PC-3 (cell line): ENCODE measurements around the gene PMF1. TPM values are rescaled to one million over a fixed set of nuclear protein-coding genes. Genes with fewer than 3 reads are reported as not detected.
"Not testable (repeated sequence)": the region's sequence is repeated elsewhere in the genome, so short reads cannot be mapped to it uniquely, and the experiment has no call there.

Source experiments
- ATAC-seq: fragments of 200-7000 bp; cut with Tn5 transposase; 2 replicates; pipeline ENCODE4 v1.9.1; 2020; ENCODE audit warnings: mild to moderate bottlenecking, moderate library complexity
- BruUV-seq: library from RNA; stranded (reverse); fragments of 400-500 nt; replicated peaks from 2 replicates; lab custom pipeline; 2021; lab: Mats Ljungman, UMichigan
- CTCF ChIA-PET: fragments of 300-600 bp; sonication (Branson Sonifier 250); formaldehyde crosslinking; loops from one replicate; lab custom pipeline; 2022; ENCODE audit warnings: antibody characterized with exemption; lab: Charles Lee
- POLR2A ChIA-PET: fragments of 300-600 bp; sonication (Branson Sonifier 250); formaldehyde crosslinking; loops from one replicate; lab custom pipeline; 2022; ENCODE audit warnings: antibody characterized with exemption; ENCODE audit not compliant: unreplicated experiment; lab: Charles Lee
- DNase-seq: peaks from one replicate; pipeline ENCODE4 v3.0.0-alpha.2; 2015
- H2AFZ ChIP-seq: fragments of 300-600 bp; sonication (generic); 2 replicates; pipeline ENCODE4 v1.6.0; 2016; ENCODE audit warnings: antibody characterized with exemption, low read length
- H3F3A ChIP-seq: fragments of 300-600 bp; sonication (generic); one replicate; pipeline ENCODE4 v1.6.0; 2017; ENCODE audit warnings: antibody characterized with exemption, low read length, control low read depth, mild to moderate bottlenecking; ENCODE audit not compliant: unreplicated experiment
- H3K27ac ChIP-seq: fragments of 300-600 bp; sonication (generic); 2 replicates; pipeline ENCODE4 v1.5.1; 2016; ENCODE audit warnings: mild to moderate bottlenecking, low read length
- H3K27me3 ChIP-seq: fragments of 300-600 bp; sonication (generic); 2 replicates; pipeline ENCODE4 v1.6.1; 2016; ENCODE audit warnings: low read length, mixed read lengths
- H3K36me3 ChIP-seq: fragments of 300-600 bp; sonication (generic); 2 replicates; pipeline ENCODE4 v1.6.1; 2016; ENCODE audit warnings: low read depth, mixed run types, low read length, mixed read lengths
- H3K4me1 ChIP-seq: fragments of 300-600 bp; sonication (generic); 2 replicates; pipeline ENCODE4 v1.5.1; 2016; ENCODE audit warnings: low read length; ENCODE audit not compliant: insufficient read depth
- H3K4me2 ChIP-seq: fragments of 300-600 bp; sonication (generic); 2 replicates; pipeline ENCODE4 v1.6.0; 2016; ENCODE audit warnings: low read length
- H3K4me3 ChIP-seq: fragments of 300-600 bp; sonication (generic); 2 replicates; pipeline ENCODE4 v1.5.1; 2016; ENCODE audit warnings: mild to moderate bottlenecking, low read length, mixed read lengths
- H3K79me2 ChIP-seq: fragments of 300-600 bp; sonication (generic); 2 replicates; pipeline ENCODE4 v1.6.1; 2017; ENCODE audit warnings: low read length, mixed read lengths
- H3K9ac ChIP-seq: fragments of 300-600 bp; sonication (generic); 2 replicates; pipeline ENCODE4 v1.6.0; 2016; ENCODE audit warnings: mild to moderate bottlenecking, low read length
- H3K9me2 ChIP-seq: fragments of 300-600 bp; sonication (generic); replicated peaks from 2 replicates; pipeline ENCODE4 v1.6.1; 2016; ENCODE audit warnings: mixed run types, low read length, mixed read lengths
- H3K9me3 ChIP-seq: fragments of 300-600 bp; sonication (generic); 2 replicates; pipeline ENCODE4 v1.6.1; 2016; ENCODE audit warnings: low read length, mixed read lengths
- H4K20me1 ChIP-seq: fragments of 300-600 bp; sonication (generic); 2 replicates; pipeline ENCODE4 v1.6.1; 2016; ENCODE audit warnings: low read length, mixed read lengths
- EZH2 ChIP-seq: fragments of 300-600 bp; sonication (generic); IDR thresholded peaks from one replicate; pipeline ENCODE4 v1.6.1; 2017; ENCODE audit warnings: antibody characterized with exemption, mild to moderate bottlenecking, low read length; ENCODE audit not compliant: unreplicated experiment
- EZH2phosphoT487 ChIP-seq: fragments of 300-600 bp; sonication (generic); IDR thresholded peaks from 2 replicates; pipeline ENCODE4 v1.6.1; 2018; ENCODE audit warnings: mild to moderate bottlenecking, antibody characterized with exemption, low read length, borderline replicate concordance
- intact Hi-C: fragments of 100-400 bp; cut with micrococcal nuclease; formaldehyde crosslinking; loops from 2 replicates; pipeline ENCODE4 v1.9.0; 2023
- total RNA-seq: library from RNA; depleted of rRNA; stranded (reverse); fragments of >200 nt; gene quantifications from 2 replicates; pipeline ENCODE4 v1.2.3, GENCODE V29; 2014
- TF ChIP-seq, protein P1 (sequence below): fragments of 300-600 bp; sonication (generic); conservative IDR thresholded peaks from 2 replicates; pipeline ENCODE4 v1.5.1; 2017; ENCODE audit warnings: antibody characterized with exemption, low read depth, mild to moderate bottlenecking, low read length

PMF1 gene
- total RNA-seq, 1 experiment from 2014 or later, result 131 TPM

GRCh38 chr1:156213644-156213966 lies 798 bp downstream of the PMF1 start:
- Histone ChIP-seq H3K9me2 (no peaks in the 10 kb centered on the region), H2AFZ (peak overlapping the region; percentile 88), H3K79me2 (peaks cover 27% of the 10 kb centered on the region), H3K36me3 (peaks cover 13% of the 10 kb centered on the region), H3F3A (no peaks in the 10 kb centered on the region), H3K4me3 (peak overlapping the region; percentile 84), H3K4me2 (peak overlapping the region; percentile 95), H3K27me3 (no peaks in the 10 kb centered on the region), H4K20me1 (no peaks in the 10 kb centered on the region), H3K9me3 (no peaks in the 10 kb centered on the region), H3K9ac (peak overlapping the region; percentile 93), H3K4me1 (peaks cover 26% of the 10 kb centered on the region), H3K27ac (peak overlapping the region; percentile 85)
- no peak for TF ChIP-seq EZH2phosphoT487
- TF ChIP-seq EZH2, result no peak
- TF ChIP-seq, protein P1, sequence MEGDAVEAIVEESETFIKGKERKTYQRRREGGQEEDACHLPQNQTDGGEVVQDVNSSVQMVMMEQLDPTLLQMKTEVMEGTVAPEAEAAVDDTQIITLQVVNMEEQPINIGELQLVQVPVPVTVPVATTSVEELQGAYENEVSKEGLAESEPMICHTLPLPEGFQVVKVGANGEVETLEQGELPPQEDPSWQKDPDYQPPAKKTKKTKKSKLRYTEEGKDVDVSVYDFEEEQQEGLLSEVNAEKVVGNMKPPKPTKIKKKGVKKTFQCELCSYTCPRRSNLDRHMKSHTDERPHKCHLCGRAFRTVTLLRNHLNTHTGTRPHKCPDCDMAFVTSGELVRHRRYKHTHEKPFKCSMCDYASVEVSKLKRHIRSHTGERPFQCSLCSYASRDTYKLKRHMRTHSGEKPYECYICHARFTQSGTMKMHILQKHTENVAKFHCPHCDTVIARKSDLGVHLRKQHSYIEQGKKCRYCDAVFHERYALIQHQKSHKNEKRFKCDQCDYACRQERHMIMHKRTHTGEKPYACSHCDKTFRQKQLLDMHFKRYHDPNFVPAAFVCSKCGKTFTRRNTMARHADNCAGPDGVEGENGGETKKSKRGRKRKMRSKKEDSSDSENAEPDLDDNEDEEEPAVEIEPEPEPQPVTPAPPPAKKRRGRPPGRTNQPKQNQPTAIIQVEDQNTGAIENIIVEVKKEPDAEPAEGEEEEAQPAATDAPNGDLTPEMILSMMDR, result no peak
- no TSS peak for BruUV-seq
- CTCF ChIA-PET, result interaction anchor here (0.6 to 1.1 kb wide), 2 partner anchors 12 to 117 kb away, joined by 8 to 19 read pairs; no protein-coding TSS in a partner anchor
- ATAC-seq (no peak), DNase-seq (no peak)
- intact Hi-C loops, result no loop called here
- POLR2A ChIA-PET, result interaction anchor here (1.0 to 1.2 kb wide), 3 partner anchors 11 to 238 kb away, joined by 4 to 13 read pairs (median 11); partner anchors contain the start of gene SLC25A44

DNA sequence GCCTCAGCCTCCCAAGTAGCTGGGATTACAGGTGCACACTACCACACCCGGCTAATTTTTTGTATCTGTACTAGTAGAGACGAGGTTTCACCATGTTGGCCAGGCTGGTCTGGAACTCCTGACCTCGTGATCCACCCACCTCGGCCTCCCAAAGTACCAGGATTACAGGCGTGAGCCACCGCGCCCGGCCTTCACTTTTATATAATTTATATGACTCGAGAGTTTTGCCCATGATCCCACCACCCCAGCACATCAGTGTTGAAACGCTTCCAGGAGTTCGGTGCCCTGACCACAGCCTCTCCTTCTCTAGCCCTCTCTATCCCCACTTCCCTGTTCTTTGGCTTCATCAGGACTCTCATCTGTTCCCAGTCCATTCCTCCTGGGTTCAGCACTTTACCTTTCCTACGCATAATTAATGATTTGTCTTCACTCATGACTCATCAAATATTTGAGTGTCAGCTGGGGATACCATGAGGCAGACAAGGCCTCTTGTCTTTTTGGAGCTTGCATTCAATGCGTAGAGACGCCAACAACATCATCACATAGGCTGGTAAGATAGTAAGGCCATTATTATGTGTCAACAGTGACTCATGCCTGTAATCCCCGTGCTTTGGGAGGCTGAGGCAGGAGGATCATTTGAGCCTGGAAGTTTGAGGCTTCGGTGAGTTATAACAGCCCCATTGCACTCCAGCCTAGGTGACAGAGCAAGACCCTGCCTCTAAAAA lies 1.4 kb downstream of the PMF1 start:
- ATAC-seq, result no peak
- no TSS peak for BruUV-seq

GRCh38 chr1:156216361-156217086 lies 3.7 kb downstream of the PMF1 start:
- H4K20me1 ChIP-seq, H3K27ac ChIP-seq, DNase-seq, POLR2A ChIA-PET, H3K36me3 ChIP-seq, BruUV-seq, H3K9me3 ChIP-seq, intact Hi-C loops, H3K4me2 ChIP-seq, H3F3A ChIP-seq, H3K27me3 ChIP-seq, H3K9ac ChIP-seq, H2AFZ ChIP-seq, H3K9me2 ChIP-seq, ATAC-seq, H3K4me3 ChIP-seq: not testable (repeated sequence)
- CTCF ChIA-PET, result interaction anchor here (1.1 kb wide), 1 partner anchor 71 kb away, joined by 4 read pairs; no protein-coding TSS in a partner anchor
- H3K79me2 ChIP-seq, result peaks cover 32% of the 10 kb centered on the region
- peaks cover 26% of the 10 kb centered on the region for H3K4me1 ChIP-seq

More for the DNA sequence above, 1.4 kb downstream of the PMF1 start:
- Histone ChIP-seq H3K36me3 (peaks cover 7% of the 10 kb centered on the region), H2AFZ (no peak overlapping the region), H3K9me3 (no peaks in the 10 kb centered on the region), H3F3A (no peaks in the 10 kb centered on the region), H3K4me1 (peaks cover 26% of the 10 kb centered on the region), H3K4me3 (peak overlapping the region; percentile 84), H3K79me2 (peaks cover 30% of the 10 kb centered on the region), H3K27me3 (no peaks in the 10 kb centered on the region), H3K4me2 (peak overlapping the region; percentile 95), H3K9ac (peak overlapping the region; percentile 93; the same call in 1 of the 2 replicates), H3K27ac (peak overlapping the region; percentile 56), H4K20me1 (no peaks in the 10 kb centered on the region), H3K9me2 (no peaks in the 10 kb centered on the region)
- intact Hi-C loops, result no loop called here
- ChIA-PET CTCF (interaction anchor here (0.6 kb wide), 1 partner anchor 118 kb away, joined by 8 read pairs; no protein-coding TSS in a partner anchor), POLR2A (no interaction called here)
- TF ChIP-seq EZH2, result no peak
- TF ChIP-seq EZH2phosphoT487, result no peak
- TF ChIP-seq, protein P1, result no peak
- peak; percentile 68 for DNase-seq
